HCT116 (cell line): Measurements from ENCODE around the gene TEX101.
"Not testable (repeated sequence)": the region's sequence is repeated elsewhere in the genome, so short reads cannot be mapped to it uniquely, and the experiment has no call there.

Experiments
- JUND ChIP-seq: IDR thresholded peaks from 2 replicates; pipeline ENCODE4 v1.6.1; 2012
- POLR2AphosphoS5 ChIP-seq: IDR thresholded peaks from 2 replicates; pipeline ENCODE4 v1.6.1; 2011; ENCODE audit warnings: mild to moderate bottlenecking, low read depth, low read length, moderate library complexity
- RAD21 ChIP-seq: IDR thresholded peaks from 2 replicates; pipeline ENCODE4 v1.6.1; 2012; ENCODE audit warnings: low read depth, mild to moderate bottlenecking
- ZNF274 ChIP-seq: fragments of 200-500 bp; sonication (Bioruptor generic); IDR thresholded peaks from 2 replicates; pipeline ENCODE4 v1.6.1; 2014; ENCODE audit warnings: mild to moderate bottlenecking, low read depth, low read length, inconsistent platforms
- TF ChIP-seq, protein P1 (sequence below), 3 experiments: fragments of 200-600 bp in 1 of 3; sonication (generic) in 1 of 3; IDR thresholded peaks in 2 of 3; conservative IDR thresholded peaks in 1 of 3; 2 replicates each; pipeline ENCODE4 v1.5.1; 2012 to 2017; ENCODE audit warnings: low read depth in 2 of 3, low read length in 2 of 3, antibody characterized with exemption in 1 of 3, borderline replicate concordance in 1 of 3, control low read depth in 1 of 3, mild to moderate bottlenecking in 1 of 3, mixed read lengths in 1 of 3, mixed run types in 1 of 3, moderate library complexity in 1 of 3; ENCODE audit not compliant: insufficient read depth in 1 of 3
- TF ChIP-seq, protein P2 (sequence below): IDR thresholded peaks from 2 replicates; pipeline ENCODE4 v1.6.1; 2012; ENCODE audit warnings: low read depth

GRCh38 chr19:43383254-43383653 lies 31.4 kb upstream of the TEX101 start:
- not testable (repeated sequence) for TF ChIP-seq POLR2AphosphoS5, JUND, RAD21, ZNF274
- TF ChIP-seq, protein P1, sequence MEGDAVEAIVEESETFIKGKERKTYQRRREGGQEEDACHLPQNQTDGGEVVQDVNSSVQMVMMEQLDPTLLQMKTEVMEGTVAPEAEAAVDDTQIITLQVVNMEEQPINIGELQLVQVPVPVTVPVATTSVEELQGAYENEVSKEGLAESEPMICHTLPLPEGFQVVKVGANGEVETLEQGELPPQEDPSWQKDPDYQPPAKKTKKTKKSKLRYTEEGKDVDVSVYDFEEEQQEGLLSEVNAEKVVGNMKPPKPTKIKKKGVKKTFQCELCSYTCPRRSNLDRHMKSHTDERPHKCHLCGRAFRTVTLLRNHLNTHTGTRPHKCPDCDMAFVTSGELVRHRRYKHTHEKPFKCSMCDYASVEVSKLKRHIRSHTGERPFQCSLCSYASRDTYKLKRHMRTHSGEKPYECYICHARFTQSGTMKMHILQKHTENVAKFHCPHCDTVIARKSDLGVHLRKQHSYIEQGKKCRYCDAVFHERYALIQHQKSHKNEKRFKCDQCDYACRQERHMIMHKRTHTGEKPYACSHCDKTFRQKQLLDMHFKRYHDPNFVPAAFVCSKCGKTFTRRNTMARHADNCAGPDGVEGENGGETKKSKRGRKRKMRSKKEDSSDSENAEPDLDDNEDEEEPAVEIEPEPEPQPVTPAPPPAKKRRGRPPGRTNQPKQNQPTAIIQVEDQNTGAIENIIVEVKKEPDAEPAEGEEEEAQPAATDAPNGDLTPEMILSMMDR (IDR thresholded peaks at IDR 0.05 in 2 of 3, conservative IDR thresholded peaks at IDR 0.05 in 1 of 3; ENCODE audit: borderline replicate concordance in 1 of 3, insufficient read depth in 1 of 3, low read depth in 2 of 3, low read length in 2 of 3), result not testable (repeated sequence)
- TF ChIP-seq, protein P2, sequence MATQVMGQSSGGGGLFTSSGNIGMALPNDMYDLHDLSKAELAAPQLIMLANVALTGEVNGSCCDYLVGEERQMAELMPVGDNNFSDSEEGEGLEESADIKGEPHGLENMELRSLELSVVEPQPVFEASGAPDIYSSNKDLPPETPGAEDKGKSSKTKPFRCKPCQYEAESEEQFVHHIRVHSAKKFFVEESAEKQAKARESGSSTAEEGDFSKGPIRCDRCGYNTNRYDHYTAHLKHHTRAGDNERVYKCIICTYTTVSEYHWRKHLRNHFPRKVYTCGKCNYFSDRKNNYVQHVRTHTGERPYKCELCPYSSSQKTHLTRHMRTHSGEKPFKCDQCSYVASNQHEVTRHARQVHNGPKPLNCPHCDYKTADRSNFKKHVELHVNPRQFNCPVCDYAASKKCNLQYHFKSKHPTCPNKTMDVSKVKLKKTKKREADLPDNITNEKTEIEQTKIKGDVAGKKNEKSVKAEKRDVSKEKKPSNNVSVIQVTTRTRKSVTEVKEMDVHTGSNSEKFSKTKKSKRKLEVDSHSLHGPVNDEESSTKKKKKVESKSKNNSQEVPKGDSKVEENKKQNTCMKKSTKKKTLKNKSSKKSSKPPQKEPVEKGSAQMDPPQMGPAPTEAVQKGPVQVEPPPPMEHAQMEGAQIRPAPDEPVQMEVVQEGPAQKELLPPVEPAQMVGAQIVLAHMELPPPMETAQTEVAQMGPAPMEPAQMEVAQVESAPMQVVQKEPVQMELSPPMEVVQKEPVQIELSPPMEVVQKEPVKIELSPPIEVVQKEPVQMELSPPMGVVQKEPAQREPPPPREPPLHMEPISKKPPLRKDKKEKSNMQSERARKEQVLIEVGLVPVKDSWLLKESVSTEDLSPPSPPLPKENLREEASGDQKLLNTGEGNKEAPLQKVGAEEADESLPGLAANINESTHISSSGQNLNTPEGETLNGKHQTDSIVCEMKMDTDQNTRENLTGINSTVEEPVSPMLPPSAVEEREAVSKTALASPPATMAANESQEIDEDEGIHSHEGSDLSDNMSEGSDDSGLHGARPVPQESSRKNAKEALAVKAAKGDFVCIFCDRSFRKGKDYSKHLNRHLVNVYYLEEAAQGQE, result not testable (repeated sequence)
